Tibial nerve (tissue), 4 donors: ENCODE data around the gene SLC7A7.

Experiments
- EP300 ChIP-seq, 2 donors: sonication (generic); formaldehyde crosslinking; IDR thresholded peaks; one replicate each; pipeline ENCODE4 v1.6.1; 2017; ENCODE audit warnings: antibody characterized with exemption in 2 of 2, mild to moderate bottlenecking in 1 of 2
- POLR2A ChIP-seq, 2 donors: fragments of 450-650 bp; IDR thresholded peaks; one replicate each; pipeline ENCODE4 v1.6.1; 2017; ENCODE audit warnings: antibody characterized with exemption in 2 of 2, mild to moderate bottlenecking in 2 of 2, moderate library complexity in 2 of 2
- TF ChIP-seq, protein P1 (sequence below), 5 experiments: fragments of 200-600 bp in 3 of 5; fragments of 450-650 bp in 2 of 5; sonication (generic) in 3 of 5; IDR thresholded peaks; one replicate each; pipeline ENCODE4 v1.5.1; 2016 to 2019; ENCODE audit warnings: antibody characterized with exemption in 5 of 5, mild to moderate bottlenecking in 3 of 5, moderate library complexity in 2 of 5

DNA sequence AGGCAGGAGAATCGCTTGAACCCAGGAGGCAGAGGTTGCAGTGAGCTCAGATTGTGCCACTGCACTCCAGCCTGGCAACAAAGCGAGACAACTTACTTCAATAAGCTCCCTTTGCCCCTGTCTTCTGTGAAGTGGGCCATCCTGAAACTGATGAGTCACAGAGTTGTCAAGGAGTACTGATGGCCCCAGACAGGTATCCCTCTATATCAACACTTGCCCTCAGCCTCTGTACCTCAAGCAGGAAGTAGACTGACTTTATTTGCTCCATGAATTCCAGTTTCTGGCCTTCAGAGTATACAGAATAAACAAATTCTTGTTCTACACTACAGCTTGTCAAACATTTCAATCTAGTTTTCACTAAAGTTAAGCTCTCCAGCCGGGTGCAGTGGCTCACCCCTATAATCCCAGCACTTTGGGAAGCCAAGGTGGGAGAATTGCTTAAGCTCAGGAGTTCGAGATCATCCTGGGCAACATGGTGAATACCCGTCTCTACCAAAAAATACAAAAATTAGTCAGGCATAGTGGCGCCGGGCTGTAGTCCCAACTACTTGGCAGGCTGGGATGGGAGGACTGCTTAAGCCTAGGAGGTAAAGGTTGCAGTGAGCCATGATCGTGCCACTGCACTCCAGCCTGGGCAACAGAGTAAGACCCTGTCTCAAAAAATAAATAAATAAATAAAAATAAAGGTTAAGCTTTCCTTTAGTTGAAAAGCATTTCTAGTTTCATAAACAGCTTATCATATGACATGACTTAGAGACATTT is 39.9 kb upstream of the SLC7A7 start:
- TF ChIP-seq POLR2A (IDR thresholded peaks at IDR 0.05) (no peak), EP300 (IDR thresholded peaks at IDR 0.05) (no peak)
- TF ChIP-seq, protein P1, sequence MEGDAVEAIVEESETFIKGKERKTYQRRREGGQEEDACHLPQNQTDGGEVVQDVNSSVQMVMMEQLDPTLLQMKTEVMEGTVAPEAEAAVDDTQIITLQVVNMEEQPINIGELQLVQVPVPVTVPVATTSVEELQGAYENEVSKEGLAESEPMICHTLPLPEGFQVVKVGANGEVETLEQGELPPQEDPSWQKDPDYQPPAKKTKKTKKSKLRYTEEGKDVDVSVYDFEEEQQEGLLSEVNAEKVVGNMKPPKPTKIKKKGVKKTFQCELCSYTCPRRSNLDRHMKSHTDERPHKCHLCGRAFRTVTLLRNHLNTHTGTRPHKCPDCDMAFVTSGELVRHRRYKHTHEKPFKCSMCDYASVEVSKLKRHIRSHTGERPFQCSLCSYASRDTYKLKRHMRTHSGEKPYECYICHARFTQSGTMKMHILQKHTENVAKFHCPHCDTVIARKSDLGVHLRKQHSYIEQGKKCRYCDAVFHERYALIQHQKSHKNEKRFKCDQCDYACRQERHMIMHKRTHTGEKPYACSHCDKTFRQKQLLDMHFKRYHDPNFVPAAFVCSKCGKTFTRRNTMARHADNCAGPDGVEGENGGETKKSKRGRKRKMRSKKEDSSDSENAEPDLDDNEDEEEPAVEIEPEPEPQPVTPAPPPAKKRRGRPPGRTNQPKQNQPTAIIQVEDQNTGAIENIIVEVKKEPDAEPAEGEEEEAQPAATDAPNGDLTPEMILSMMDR (IDR thresholded peaks at IDR 0.05): no peak
